NCI-H226 (cell line): Measurements from ENCODE around the gene SPINK8.
"Not testable (repeated sequence)": the region's sequence is repeated elsewhere in the genome, so short reads cannot be mapped to it uniquely, and the experiment has no call there.

Source experiments
- DNase-seq: peaks from one replicate; pipeline ENCODE4 v3.0.0-alpha.2; 2015

Gene SPINK8

GRCh38 chr3:48275287-48276027 is 58.0 kb downstream of the SPINK8 start:
- DNase-seq: no peak

DNA sequence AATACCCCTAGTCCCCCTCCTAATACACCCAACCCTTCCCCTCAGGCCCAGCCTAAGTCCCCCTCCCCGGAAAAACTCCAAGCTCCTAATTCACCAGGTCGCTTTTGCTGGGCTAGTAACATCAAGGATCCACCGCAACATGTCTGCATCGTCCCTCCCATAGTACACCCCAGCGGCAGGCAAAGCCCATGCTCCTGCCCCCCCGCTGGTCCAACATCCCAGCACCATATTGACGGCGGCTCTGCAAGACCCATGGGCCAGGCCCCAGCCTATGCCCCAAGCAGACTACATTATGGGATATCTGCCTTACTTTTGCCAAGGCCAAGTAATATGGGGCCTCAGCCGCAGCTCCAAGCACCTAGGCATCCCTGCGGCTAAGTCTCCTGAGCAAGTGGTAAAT is 59.0 kb downstream of the SPINK8 start:
- DNase-seq: no peak

GRCh38 chr3:48273594-48274211 is 59.8 kb downstream of the SPINK8 start:
- peak; percentile 18 for DNase-seq

GRCh38 chr3:48271763-48272498 is 61.5 kb downstream of the SPINK8 start:
- DNase-seq: no peak

DNA sequence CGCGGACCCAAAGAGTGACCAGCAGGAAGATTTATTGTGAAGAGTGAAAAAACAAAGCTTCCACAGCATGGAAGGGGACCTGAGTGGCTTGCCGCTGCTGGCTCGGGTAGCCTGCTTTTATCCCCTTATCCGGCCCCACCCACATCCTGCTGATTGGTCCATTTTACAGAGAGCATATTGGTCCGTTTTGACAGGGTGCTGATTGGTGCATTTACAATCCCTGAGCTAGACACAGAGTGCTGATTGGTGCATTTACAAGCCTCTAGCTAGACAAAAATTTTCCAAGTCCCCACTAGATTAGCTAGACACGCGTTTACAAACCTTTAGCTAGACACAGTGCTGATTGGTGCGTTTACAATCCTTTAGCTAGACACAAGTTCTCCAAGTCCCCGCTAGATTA is 62.2 kb downstream of the SPINK8 start:
- DNase-seq: not testable (repeated sequence)

DNA sequence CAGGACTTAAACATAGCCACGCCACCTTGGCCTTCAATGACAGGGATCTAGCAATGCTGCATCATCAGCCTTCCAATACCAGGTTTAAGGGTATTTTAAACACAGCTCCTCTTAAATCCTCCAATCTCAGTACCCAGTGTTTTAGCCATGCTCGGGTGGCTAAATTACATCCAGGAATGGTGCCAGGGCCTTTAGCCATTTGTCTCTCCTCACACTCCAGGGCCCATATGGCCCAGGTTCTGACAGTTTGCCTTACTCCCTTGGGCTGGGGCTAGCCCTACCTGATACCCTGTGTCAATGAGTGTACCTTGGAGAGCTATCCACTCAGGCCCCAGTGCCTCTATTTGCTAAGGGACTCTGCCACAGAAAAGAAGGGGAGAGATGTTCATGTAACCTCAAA is 63.2 kb downstream of the SPINK8 start:
- DNase-seq: no peak

- no peak for DNase-seq
Observed at GRCh38 chr3:48269592-48269991, 63.9 kb downstream of the SPINK8 start.

DNA sequence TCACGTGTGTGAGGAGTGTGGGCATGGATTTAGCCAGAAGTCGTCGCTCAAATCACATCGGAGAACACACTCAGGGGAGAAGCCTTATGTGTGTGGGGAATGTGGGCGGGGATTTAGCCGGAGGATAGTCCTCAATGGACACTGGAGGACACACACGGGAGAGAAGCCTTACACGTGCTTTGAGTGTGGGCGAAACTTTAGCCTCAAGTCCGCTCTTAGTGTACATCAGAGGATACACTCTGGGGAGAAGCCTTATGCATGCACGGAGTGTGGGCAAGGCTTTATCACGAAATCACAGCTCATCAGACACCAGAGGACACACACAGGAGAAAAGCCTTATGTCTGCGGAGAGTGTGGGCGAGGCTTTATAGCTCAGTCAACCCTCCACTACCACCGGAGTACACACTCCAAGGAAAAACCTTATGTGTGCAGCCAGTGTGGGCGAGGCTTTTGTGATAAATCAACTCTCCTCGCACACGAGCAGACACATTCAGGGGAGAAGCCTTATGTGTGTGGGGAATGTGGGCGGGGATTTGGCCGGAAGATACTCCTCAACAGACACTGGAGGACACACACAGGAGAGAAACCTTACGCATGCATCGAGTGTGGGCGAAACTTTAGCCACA is 64.4 kb downstream of the SPINK8 start:
- no peak for DNase-seq

DNA sequence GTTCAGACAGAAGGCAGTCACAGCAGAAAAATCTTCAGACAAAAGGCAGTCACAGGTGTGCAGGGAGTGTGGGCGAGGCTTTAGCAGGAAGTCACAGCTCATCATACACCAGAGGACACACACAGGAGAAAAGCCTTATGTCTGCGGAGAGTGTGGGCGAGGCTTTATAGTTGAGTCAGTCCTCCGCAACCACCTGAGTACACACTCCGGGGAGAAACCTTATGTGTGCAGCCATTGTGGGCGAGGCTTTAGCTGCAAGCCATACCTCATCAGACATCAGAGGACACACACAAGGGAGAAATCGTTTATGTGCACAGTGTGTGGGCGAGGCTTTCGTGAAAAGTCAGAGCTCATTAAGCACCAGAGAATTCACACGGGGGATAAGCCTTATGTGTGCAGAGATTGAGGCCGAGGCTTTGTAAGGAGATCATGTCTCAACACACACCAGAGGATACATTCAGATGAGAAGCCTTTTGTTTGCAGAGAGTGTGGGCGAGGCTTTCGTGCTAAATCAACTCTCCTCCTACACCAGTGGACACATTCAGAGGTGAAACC is 65.0 kb downstream of the SPINK8 start:
- DNase-seq: no peak

GRCh38 chr3:48267782-48268181 is 65.7 kb downstream of the SPINK8 start:
- peak; percentile 50 for DNase-seq

DNA sequence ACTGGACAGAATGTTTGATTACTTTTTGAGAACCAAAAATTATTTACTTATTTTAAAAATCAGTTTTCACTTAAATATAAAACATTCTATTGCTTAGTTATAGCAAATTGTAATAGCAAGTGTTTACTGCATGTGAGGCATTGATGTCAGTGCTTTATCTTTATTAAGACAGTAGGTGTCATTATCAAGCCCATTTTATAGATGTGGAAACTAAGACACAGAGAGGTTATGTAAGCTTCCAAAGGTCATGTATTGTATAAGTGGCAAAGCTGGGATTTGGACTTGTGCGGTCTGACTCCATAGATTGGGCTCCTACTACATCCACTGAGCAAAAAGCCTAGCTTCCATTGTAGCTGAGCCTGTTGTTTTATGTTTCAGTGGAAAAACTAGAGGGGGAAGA is 74.9 kb downstream of the SPINK8 start:
- no peak for DNase-seq
